ENCODE data around the gene IL25.

Gene IL25

DNA sequence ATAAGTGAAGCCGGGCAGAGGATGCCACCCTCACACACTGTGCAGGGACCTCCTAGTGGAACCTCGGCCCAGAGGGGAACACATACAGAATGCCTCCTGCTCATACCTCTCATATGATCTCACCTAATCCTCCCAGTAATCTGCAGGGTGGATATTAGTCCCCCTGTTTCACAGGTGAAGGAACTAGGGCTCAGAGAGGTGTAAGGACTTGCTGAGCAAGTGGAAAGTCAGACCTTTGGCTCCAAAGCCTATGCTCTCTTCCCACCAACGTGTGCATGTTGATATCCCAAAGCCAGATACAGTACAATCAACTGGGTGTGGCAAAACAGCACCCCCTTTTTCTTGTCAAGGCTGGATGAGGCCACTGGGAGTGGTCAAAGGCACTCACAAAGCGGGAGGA, 31.3 kb downstream of the IL25 start:
- TF ChIP-seq, protein P1, sequence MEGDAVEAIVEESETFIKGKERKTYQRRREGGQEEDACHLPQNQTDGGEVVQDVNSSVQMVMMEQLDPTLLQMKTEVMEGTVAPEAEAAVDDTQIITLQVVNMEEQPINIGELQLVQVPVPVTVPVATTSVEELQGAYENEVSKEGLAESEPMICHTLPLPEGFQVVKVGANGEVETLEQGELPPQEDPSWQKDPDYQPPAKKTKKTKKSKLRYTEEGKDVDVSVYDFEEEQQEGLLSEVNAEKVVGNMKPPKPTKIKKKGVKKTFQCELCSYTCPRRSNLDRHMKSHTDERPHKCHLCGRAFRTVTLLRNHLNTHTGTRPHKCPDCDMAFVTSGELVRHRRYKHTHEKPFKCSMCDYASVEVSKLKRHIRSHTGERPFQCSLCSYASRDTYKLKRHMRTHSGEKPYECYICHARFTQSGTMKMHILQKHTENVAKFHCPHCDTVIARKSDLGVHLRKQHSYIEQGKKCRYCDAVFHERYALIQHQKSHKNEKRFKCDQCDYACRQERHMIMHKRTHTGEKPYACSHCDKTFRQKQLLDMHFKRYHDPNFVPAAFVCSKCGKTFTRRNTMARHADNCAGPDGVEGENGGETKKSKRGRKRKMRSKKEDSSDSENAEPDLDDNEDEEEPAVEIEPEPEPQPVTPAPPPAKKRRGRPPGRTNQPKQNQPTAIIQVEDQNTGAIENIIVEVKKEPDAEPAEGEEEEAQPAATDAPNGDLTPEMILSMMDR (IDR thresholded peaks at IDR 0.05; ENCODE audit: low read depth, low read length), result no peak
- no peak overlapping the region for H3K4me3 ChIP-seq (ENCODE audit: low read depth, low read length)
- no peak for DNase-seq (ENCODE audit: low read depth, low spot score)
- in situ Hi-C loops (cut with HindIII; ENCODE audit: low sequenced_read_pairs), result no loop called here

DNA sequence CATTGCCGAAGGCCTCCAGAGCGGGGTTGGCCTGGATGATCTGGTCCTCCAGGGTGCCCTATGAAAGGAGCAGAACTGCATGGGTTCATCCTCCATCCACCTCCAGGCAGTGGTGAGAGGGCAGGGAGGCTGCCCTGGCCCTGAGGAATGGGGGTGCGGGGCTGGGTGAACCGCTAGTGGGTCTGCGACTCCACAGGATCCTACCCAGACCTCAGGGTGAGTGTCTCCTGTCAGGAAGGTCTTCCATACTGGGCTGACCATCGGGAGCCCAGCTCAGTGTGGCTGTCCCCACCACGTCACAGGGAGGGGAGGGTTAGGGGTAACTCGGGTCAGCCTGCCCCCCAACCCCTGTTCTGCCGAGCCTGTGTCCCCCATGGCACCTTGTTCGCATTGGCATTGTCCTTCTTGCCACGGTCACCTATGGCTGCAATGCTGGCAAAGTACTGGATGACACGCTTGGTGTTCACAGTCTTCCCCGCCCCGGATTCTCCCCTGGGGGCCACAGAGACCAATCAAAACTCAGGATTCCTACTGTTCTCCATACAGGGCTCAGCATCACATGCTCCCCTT, 31.8 kb downstream of the IL25 start:
- H3K4me3 ChIP-seq (ENCODE audit: low read depth, low read length), result no peak overlapping the region
- DNase-seq (ENCODE audit: low read depth, low spot score), result no peak
- in situ Hi-C loops (cut with HindIII; ENCODE audit: low sequenced_read_pairs), result no loop called here
- TF ChIP-seq, protein P1 (IDR thresholded peaks at IDR 0.05; ENCODE audit: low read depth, low read length), result no peak

DNA sequence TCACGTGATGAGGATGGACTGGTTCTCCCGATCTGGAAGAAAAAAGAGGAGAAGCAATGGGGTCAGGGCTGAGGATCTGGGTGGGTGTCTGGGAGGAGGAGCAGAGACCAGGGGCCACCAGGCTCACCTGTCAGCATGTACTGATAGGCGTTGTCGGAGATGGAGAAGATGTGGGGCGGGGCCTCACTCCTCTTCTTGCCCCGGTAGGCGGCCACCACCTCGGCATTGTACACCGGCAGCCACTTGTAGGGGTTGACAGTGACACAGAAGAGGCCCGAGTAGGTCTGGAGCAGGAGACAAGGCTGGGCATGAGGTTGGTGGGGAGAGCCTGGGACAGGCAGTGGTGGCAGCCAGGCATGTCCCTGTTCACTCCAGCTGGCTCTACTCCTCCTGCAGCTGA, 32.5 kb downstream of the IL25 start:
- TF ChIP-seq, protein P1 (IDR thresholded peaks at IDR 0.05; ENCODE audit: low read depth, low read length), result no peak
- no peak for DNase-seq (ENCODE audit: low read depth, low spot score)
- in situ Hi-C loops (cut with HindIII; ENCODE audit: low sequenced_read_pairs), result no loop called here
- no peak overlapping the region for H3K4me3 ChIP-seq (ENCODE audit: low read depth, low read length)

DNA sequence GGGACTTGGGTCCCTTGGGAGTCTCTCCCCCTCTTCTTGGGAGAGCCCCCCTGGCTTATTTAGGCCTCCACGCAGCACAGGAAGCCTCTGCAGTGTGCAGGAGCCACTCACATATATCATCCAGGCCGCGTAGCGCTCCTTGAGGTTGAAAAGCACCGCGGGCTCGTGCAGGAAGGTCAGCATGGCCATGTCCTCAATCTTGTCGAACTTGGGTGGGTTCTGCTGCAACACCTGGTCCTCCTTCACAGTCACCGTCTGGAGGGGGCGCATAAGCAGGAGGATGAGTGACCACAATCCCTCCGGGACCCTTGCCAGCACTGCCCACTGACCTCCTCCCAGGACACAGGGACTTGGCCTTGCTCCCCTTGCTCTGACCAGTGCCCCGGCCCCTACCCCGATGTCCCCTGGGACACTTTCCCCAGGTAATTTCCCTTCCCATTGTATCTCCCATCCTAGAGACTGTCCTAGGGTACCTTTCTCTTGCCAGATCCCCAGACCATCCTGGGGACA, 33.0 kb downstream of the IL25 start:
- TF ChIP-seq, protein P1 (IDR thresholded peaks at IDR 0.05; ENCODE audit: low read depth, low read length), result no peak
- in situ Hi-C loops (cut with HindIII; ENCODE audit: low sequenced_read_pairs), result no loop called here
- no peak overlapping the region for H3K4me3 ChIP-seq (ENCODE audit: low read depth, low read length)
- DNase-seq (ENCODE audit: low read depth, low spot score), result no peak

DNA sequence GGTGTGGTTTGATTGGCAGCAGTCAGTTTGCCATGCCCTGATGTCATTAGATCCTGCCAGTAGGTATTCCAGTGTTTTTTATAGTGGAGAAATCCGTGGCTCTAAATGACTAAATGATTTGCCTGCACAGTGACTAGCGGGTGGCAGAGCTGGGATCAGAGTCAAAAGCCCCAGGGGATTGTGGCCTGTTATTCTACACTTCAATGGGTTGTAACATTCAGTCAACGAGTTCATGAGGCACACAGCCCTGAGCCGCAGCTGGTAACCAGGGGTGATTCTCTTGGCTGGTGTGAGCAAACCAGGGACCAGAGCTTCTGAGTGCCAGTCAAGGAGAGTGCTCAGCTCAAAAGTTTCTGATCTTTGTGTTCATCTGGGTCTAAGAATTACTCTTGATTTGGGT, 33.6 kb downstream of the IL25 start:
- no peak for DNase-seq (ENCODE audit: low read depth, low spot score)
- TF ChIP-seq, protein P1 (IDR thresholded peaks at IDR 0.05; ENCODE audit: low read depth, low read length), result no peak
- in situ Hi-C loops (cut with HindIII; ENCODE audit: low sequenced_read_pairs), result no loop called here
- no peak overlapping the region for H3K4me3 ChIP-seq (ENCODE audit: low read depth, low read length)

DNA sequence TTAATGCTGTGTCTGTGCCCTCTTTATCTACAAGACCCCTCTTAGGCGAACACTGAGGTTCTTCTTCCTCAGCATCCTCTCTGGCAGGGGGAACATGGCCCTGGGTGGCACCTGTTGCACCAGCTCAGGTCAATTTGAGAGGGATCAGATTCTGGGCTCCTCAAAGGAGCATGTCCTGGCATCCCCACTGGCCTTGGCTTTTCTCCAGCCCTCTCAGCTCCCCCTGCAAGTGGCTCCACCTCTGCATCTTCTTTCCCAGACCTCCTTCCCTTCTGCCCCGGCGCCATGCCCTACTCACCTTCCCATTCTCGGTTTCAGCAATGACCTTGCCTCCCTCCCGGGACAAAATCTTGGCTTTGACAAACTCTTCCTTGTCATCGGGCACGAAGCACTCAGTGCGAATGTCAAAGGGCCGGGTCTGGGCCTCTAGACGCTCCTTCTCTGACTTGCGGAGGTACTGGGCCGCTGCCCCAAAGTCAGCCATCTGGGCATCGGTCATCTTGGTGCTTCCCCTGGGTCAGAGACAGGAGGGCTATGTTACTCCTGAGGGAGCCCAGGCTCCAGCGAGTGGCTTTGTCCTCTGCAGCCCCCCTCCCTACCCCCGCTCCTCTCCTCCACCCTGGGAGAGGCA, 34.2 kb downstream of the IL25 start:
- in situ Hi-C loops (cut with HindIII; ENCODE audit: low sequenced_read_pairs), result no loop called here
- H3K4me3 ChIP-seq (ENCODE audit: low read depth, low read length), result no peak overlapping the region
- TF ChIP-seq, protein P1 (IDR thresholded peaks at IDR 0.05; ENCODE audit: low read depth, low read length), result no peak
- no peak for DNase-seq (ENCODE audit: low read depth, low spot score)

All from astrocyte of the spinal cord (primary cell).